PC-3 (cell line): Measurements from ENCODE around the gene TCF12.

ENCODE experiments used
- CTCF ChIP-seq: fragments of 300-600 bp; sonication (generic); conservative IDR thresholded peaks from 2 replicates; pipeline ENCODE4 v1.5.1; 2017; ENCODE audit warnings: antibody characterized with exemption, low read depth, mild to moderate bottlenecking, low read length
- EZH2 ChIP-seq: fragments of 300-600 bp; sonication (generic); IDR thresholded peaks from one replicate; pipeline ENCODE4 v1.6.1; 2017; ENCODE audit warnings: antibody characterized with exemption, mild to moderate bottlenecking, low read length; ENCODE audit not compliant: unreplicated experiment
- EZH2phosphoT487 ChIP-seq: fragments of 300-600 bp; sonication (generic); IDR thresholded peaks from 2 replicates; pipeline ENCODE4 v1.6.1; 2018; ENCODE audit warnings: mild to moderate bottlenecking, antibody characterized with exemption, low read length, borderline replicate concordance

DNA sequence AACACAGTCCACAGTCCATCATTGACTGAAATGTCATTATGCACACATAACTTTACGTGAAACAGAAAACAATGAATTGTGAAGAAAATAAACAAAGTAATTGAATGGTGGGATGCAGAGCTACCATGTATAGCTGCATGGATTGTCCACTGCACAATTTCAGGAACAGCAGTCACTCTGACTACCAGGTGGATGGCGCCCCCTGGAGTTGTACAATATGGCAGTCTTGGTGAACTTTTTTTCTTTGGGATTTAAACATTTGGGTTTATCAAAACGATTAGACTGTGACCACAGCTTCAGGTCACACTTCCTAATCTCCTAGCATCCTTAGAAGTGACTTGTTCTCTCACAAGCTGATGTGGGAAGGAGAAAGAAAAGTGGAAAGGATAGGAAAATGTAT, 48.9 kb upstream of the TCF12 start:
- TF ChIP-seq CTCF: peak; percentile 47; the same call in 1 of the 2 replicates
- no peak for TF ChIP-seq EZH2phosphoT487
- no peak for TF ChIP-seq EZH2
